ENCODE measurements around the gene EPDR1.

The EPDR1 gene

DNA sequence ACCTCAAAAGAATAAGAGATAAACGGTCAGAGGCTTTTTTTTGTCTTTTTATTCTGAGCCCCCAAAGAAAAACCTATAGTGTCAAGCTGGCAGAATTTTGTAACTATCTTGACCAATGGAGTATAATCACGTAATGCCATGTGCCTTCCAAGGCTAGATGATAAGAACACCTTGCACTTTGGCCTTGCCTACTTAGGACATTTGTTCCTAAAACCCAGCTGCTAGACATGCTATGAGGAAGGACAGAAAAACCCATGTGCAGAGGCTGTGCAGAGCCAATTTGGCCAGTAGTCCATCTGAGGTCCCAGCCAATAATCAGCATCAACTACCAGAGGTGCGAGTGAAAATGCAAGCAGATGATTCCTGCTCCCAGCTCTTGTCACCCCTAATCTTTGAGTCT is 69.9 kb downstream of the EPDR1 start:
- no peaks in the 10 kb centered on the region for H3K36me3 ChIP-seq
- H3K4me1 ChIP-seq (ENCODE audit: control insufficient read depth in 1 of 2, insufficient read depth in 1 of 2, low read depth in 1 of 2, low read length in 1 of 2) = no peaks in the 10 kb centered on the region
- H3K4me3 ChIP-seq (ENCODE audit: low read depth in 1 of 2, low read length in 1 of 2) = no peak overlapping the region
- no peak for TF ChIP-seq CTCF (IDR thresholded peaks at IDR 0.05)
- H3K9me3 ChIP-seq = no peaks in the 10 kb centered on the region
- H3K27me3 ChIP-seq = no peaks in the 10 kb centered on the region
- no peak overlapping the region for H3K27ac ChIP-seq

- no peak for TF ChIP-seq CTCF (IDR thresholded peaks at IDR 0.05)
- H3K4me1 ChIP-seq (ENCODE audit: control insufficient read depth in 1 of 2, insufficient read depth in 1 of 2, low read depth in 1 of 2, low read length in 1 of 2) = no peaks in the 10 kb centered on the region
- no peak overlapping the region for H3K4me3 ChIP-seq (ENCODE audit: low read depth in 1 of 2, low read length in 1 of 2)
- H3K9me3 ChIP-seq = no peaks in the 10 kb centered on the region
- no peaks in the 10 kb centered on the region for H3K36me3 ChIP-seq
- no peak overlapping the region for H3K27ac ChIP-seq
- H3K27me3 ChIP-seq = no peaks in the 10 kb centered on the region
These were observed 72.6 kb downstream of the EPDR1 start for GRCh38 chr7:37993060-37993501.

GRCh38 chr7:37999673-38000072 is 79.2 kb downstream of the EPDR1 start:
- H3K36me3 ChIP-seq = no peaks in the 10 kb centered on the region
- H3K27ac ChIP-seq = no peak overlapping the region
- no peak overlapping the region for H3K4me3 ChIP-seq (ENCODE audit: low read depth in 1 of 2, low read length in 1 of 2)
- TF ChIP-seq CTCF (IDR thresholded peaks at IDR 0.05) = no peak
- no peaks in the 10 kb centered on the region for H3K27me3 ChIP-seq
- no peaks in the 10 kb centered on the region for H3K9me3 ChIP-seq
- no peaks in the 10 kb centered on the region for H3K4me1 ChIP-seq (ENCODE audit: control insufficient read depth in 1 of 2, insufficient read depth in 1 of 2, low read depth in 1 of 2, low read length in 1 of 2)

DNA sequence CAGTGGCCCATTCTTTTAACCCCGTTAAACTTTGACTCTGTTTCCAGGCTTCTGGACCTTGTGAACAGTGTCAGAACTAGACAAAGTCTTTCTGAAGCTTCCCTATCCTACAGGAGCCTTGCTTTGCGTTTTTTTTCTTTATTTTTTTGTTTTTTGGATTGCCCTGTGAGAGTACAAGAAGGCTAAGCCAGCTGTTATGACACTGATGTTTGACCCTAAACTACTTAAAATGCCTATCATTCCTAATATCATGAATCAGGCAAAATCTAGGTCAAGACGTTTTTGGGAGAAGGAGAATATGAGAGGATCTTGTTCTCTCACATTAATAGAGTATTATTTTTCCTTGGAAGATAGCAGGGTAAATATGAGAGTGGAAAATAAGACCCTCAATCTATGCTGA is 79.8 kb downstream of the EPDR1 start:
- Histone ChIP-seq H3K4me3 (ENCODE audit: low read depth in 1 of 2, low read length in 1 of 2) (no peak overlapping the region), H3K27ac (no peak overlapping the region), H3K9me3 (no peaks in the 10 kb centered on the region), H3K36me3 (no peaks in the 10 kb centered on the region), H3K27me3 (no peaks in the 10 kb centered on the region), H3K4me1 (ENCODE audit: control insufficient read depth in 1 of 2, insufficient read depth in 1 of 2, low read depth in 1 of 2, low read length in 1 of 2) (no peaks in the 10 kb centered on the region)
- TF ChIP-seq CTCF (IDR thresholded peaks at IDR 0.05) = no peak

All from neutrophil (primary cell).